Activated CD4-positive, alpha-beta T cell treated with anti-CD3 and anti-CD28 coated beads for 48 hours (primary cell): Measurements from ENCODE around the gene NUPR2.
A peak's percentile ranks its signal among the peaks of the same experiment; 100 is the strongest.
"Not testable (repeated sequence)": the region's sequence is repeated elsewhere in the genome, so short reads cannot be mapped to it uniquely, and the experiment has no call there.

Experiments
- DNase-seq: peaks from one replicate; pipeline ENCODE4 v3.0.0-alpha.2; 2020

Gene NUPR2

DNA sequence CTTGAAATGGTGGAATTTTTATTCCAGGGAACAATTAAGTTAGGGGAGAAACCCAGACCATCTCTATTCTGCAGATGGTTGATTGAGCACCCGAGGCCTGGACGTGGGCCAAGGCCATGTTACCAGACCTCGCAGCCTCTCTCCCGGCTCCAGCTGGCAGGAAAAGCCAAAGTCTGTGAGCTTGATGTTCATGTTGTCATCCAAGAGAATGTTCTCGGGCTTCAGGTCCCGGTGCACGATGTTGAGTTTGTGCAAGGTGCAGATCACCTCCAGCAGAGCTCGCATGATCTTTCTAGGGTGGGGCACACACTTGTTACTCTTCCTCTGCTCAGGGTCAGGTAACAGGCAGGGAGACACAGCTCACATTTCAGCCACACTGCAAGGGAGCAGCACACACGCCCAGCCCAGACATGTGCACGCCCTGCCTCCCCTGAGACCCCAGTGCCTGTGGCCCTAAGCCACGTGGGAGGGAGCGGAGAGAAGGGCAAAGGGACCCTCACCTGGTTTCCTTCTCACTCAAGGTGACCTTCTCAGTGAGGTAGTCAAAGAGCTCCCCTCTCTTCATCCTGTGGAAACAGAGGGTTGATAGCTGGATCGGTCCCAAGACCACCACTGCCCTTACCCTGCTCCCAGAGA lies 32.9 kb downstream of the NUPR2 start:
- no peak for DNase-seq

DNA sequence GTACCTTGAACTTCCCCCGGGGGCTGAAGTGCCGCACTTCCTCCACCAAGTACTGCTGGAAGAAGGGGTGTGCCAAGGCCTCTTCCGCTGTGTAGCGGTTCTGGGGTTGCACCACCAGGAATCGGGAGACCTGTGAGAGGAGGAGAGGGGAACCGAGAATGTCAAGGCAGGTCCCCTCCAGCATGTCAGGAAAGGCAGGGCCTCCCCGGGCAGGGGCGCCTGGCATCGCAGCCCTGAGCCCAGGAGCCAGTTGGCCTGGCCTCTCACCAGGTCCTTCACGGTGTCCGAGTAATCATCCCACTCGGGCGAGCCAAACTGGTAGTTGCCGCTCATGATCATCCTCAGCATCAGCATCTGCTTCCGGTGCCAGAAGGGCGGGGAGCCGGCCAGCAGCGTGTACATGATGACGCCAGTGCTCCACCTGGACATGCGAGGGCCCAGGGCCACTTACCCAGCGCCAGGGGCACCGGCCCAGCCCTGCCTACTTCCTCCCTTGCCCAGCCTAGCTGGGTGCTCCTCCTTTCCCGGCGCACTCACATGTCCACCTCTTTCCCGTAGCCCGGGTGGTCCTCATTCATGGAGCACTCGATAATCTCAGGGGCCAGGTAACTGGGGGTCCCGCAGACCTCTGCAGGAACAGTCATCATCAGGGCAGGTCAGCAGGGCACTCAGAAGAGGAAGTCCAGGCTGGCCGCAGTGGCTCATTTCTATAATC lies 34.4 kb downstream of the NUPR2 start:
- no peak for DNase-seq

DNA sequence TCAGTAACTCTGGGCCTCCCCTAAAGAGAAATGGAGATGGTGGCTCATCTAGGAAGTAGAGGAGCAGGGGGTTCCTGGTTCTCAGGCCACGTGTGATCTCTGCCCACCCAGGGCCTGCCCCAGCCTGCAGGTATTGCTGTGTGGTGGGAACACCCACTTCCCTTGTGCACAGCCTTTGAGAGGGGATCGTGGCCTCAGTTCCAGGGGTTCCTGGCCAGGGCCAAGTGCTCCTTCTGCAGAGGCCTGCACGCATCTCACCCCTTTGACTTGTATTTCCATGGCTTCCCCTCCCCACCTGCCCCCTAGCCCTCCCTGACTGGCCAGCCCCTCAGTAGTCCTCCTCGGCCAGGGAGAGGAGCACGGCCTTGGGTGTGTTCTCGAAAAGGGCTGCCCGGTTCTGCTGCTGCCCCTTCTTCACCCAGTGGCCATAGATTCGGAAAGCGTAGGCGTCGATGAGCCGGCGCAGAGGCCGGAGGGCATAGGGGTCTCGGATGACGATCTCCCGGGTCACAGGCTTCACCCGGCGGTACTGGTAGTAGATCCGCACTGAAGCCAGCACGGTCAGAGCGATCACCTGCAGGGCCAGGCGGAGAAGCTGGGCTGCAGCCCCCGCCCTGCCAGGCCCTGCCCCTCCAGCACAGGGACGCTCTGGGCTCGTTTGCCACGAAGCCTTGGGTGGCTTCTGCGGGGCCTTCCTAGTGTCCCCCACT lies 35.3 kb downstream of the NUPR2 start:
- DNase-seq, result not testable (repeated sequence)

DNA sequence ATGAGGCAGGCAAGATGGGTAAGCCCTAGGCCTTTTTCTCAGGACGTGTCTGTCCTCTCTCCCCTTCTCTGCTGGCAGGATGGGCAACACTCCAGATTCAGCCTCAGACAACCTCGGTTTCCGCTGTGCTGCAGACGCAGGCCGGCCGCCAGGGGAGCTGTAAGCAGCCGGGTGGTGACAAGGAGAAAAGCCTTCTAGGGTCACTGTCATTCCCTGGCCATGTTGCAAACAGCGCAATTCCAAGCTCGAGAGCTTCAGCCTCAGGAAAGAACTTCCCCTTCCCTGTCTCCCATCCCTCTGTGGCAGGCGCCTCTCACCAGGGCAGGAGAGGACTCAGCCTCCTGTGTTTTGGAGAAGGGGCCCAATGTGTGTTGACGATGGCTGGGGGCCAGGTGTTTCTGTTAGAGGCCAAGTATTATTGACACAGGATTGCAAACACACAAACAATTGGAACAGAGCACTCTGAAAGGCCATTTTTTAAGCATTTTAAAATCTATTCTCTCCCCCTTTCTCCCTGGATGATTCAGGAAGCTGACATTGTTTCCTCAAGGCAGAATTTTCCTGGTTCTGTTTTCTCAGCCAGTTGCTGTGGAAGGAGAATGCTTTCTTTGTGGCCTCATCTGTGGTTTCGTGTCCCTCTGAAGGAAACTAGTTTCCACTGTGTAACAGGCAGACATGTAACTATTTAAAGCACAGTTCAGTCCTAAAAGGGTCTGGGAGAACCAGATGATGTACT lies 36.6 kb downstream of the NUPR2 start:
- no peak for DNase-seq

DNA sequence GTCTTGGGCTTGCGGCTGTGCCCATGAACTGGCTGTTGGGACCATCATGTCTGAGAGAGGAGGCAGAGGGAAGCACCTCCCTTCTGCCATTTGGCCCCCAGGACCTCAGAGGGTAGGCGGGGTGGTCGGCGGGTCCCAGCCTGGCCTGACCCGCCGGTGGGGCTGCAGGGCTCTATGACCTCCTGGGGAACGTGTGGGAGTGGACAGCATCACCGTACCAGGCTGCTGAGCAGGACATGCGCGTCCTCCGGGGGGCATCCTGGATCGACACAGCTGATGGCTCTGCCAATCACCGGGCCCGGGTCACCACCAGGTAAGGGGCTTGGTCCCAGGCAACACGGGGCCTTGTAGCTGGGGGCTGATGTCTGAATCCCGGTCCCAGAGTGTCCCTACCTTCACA lies 38.0 kb downstream of the NUPR2 start:
- DNase-seq, result no peak

DNA sequence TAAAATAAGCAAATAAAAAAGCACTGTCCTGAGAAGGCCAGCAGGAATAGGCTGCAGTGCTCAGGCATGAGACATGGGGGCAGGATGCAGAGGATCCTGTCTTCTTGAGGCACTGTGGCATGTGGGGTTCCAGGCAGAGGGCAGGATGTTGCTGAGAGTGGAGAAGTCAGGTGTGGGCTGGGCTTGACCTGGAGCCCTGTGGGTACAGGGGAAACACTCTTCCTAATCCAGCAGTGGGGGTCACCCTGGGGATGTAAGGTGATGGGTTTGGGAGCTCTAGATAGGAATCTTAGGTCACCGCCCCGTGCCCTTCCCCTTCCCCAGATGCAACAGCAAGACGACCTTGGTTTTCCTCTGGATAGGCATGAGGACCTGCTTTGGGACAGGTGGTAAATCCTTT lies 38.5 kb downstream of the NUPR2 start:
- DNase-seq, result no peak

DNA sequence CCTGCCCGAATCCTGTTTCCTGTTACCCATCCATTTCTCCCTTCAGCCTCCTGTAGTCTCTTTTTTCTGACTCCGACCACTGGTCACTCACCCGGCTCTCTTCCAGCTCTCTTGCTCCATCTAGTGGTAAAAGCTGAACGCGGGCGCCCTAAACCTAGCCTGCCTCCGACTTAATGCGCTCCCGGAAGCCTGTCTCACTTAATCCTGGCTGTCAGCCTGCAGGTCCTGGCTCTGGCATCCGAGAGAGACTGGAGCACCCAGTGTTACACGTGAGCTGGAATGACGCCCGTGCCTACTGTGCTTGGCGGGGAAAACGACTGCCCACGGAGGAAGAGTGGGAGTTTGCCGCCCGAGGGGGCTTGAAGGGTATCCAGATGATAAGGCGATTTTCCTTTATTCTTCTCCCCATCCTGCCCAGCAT lies 41.8 kb downstream of the NUPR2 start:
- DNase-seq, result peak; percentile 77

DNA sequence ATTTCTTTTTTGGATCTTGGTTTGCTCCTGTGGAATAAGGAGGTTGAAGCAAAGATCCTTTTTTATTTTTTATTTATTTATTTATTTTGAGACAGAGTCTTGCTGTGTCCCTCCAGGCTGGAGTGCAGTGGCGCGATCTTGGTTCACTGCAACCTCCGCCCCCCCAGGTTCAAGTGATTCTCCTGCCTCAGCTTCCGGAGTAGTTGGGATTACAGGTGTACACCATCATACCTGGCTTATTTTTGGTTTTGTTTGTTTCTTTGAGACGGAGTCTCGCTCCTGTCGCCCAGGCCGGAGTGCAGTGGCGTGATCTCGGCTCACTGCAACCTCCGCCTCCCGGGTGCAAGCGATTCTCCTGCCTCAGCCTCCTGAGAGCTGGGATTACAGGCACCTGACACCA lies 49.8 kb downstream of the NUPR2 start:
- DNase-seq, result not testable (repeated sequence)
